UCSD-AML1 (cell line): ENCODE results near the gene SORCS1.

Experiments used
- DNase-seq: peaks from one replicate; lab custom pipeline; 2025; ENCODE audit not compliant: unreplicated experiment; lab: John Stamatoyannopoulos, UW

The SORCS1 gene

DNA sequence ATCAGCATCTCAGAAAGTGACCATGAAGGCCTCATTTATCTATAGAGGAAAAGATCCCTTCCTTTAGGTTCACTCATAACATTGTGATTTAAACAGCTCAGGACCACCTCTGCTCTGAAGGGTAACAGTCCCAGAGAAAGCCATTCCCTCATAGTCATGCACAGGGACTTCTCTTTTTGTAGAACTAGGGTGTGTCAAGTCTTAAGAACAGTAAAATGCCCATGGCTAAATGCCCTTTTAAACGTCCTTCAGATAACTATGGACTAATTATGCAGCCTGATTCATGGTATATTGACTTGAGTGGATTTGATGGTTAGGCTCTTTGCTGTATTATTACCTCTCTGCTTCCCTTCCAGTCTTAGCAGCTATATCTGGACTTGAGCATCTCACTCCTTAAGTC is 337.8 kb downstream of the SORCS1 start:
- DNase-seq: no peak

DNA sequence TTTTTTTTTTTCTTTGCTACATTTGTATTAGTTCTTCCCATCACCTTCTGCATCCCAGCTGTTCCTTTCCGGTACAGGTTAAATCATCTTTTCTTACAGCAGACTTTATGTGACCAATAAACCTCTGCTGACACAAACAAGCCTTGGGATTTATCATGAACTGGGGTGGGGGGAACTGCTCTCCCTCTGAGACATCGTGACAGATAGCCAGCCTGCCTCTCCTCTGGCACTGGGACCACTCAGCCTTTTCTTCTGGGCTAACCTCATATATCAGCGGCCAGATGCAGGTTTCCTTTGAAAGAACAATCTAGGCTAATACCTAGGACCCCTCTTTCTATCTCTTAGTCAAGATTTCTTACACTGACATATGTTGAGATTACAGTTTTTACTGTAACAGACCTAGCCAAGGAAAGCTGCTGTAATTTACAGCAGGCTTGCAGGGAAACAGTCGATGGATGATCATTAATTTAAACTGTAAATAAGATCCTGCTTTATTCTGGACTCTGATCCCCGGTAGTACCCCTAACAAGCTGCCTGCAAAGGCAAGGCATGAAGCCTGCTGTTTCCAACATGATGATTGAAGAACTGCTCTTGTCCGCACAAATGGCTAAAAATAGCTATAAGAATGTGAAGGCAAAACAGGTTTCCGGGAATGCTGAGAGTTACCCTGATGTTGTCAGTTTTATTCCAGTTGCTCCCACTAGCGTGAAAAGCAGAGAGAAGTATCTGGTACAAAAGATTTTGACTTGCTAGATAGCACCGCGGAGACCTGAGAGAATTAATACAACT is 338.7 kb downstream of the SORCS1 start:
- DNase-seq: no peak

DNA sequence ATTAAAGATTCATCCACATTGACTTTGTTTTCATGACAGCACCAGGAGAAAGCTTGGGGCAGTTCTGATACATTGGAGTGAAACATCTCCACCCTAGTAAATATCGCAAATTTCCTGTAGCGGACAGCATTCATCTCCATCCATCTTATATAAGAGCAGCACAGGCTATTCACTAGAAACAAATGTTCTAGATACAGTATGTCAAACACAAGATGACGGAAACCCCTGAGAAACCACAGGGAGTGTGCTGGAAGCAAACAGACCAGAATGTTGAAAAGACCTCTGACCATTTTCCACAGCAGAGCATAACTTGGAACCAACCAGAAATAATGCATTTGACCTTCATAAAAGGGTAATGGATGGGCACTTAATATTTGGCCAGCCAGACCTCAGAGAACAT is 343.9 kb downstream of the SORCS1 start:
- peak; percentile 11 for DNase-seq

- peak; percentile 41 for DNase-seq
These were observed 345.0 kb downstream of the SORCS1 start for GRCh38 chr10:106819490-106819889.

DNA sequence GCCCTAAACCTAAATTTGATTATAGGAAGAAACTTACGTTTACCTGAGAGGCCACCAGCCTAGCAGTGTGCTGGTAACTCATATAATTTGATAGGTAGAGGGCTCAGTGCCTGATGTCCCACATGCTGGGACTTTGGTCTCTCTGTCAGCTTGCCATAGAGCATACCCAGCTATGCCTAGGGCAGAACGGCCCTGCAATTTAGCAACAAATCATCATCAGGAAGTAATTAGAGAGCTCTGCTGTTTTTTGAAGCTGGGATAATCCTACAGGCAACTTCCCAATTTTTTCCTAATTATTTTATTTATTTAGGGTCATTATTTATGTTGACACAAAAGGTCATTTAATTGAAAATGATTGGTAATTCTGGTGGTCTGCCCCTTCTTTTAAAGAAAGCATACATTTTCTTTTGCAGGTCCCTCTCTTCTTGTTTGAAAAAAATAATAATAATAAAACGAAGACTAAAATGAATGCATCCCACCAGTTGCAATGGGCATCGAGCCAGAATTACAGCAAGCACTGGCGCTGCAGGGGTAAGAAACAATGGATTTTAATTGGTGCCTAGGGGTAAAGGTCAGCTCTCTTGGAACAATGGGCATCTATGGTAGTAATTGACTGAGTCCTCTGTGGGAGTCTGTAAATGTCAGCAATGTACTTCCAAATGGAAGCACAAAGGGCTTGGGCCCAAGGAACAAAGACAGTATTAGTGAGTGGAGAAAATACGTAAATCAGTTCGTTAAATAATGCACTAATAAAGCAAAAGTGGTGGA is 348.0 kb downstream of the SORCS1 start:
- DNase-seq: no peak

GRCh38 chr10:106815427-106816043 is 349.0 kb downstream of the SORCS1 start:
- DNase-seq: no peak

DNA sequence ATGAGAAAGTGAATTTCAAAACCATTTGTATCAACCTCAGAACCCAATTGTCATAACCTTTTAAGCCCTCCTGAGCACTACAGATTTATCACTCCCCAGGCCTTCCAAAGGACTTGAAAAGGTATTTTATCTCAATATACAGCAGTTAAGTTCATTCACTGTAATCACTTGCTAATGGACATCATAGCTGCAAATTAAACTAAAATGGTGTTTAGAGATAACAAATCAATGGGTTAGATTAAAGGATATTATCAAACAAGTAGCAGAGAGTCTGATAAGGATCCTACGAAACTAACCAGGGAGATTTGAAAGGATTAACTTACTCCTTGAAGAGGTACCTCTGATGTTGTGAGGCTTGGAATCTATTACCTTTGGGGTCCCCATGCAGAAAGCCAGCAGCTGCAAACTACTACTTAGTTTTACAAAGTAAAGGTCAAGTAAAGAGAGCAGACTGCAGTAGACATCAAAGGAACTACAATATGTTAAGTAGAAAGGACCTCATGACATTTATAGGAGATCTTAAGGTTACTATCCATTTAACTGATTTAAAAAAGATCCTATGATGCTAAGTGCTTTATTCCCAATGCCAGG is 359.4 kb downstream of the SORCS1 start:
- no peak for DNase-seq

- no peak for DNase-seq
These were observed 361.6 kb downstream of the SORCS1 start for GRCh38 chr10:106802949-106803348.

DNA sequence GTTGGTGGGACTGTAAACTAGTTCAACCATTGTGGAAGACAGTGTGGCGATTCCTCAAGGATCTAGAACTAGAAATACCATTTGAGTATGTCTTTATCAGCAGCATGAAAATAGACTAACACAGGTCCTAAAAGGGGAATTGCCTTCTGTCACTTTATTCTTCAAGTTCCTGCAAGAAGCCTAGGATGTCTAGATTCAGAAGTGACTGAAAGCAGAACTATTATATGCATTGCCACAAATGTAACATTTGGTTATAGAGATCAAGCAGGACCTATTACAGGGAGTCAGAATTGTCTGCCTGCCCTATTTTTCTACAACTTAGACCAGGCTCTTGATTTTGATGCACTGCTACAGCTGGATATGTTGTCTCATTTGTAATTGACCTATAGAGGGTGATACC is 364.7 kb downstream of the SORCS1 start:
- no peak for DNase-seq

DNA sequence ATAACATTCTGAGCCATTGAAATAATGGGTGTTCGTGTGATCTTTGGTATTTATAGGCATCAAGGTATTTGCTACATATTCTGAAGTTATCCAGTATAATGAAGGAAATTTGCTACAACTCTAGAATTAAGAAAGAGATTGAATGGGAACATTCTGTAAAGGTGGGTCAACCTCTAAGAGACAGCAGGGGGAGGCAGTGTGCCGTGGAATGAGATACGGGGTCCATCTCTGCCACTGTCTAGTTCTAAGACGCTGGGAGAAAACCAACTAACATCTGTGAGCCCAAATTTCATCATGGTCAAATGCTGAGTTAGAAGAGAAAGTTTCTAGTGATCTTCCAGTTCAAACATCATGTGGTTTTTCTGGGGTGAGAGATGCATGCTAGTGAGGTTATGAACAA is 368.9 kb downstream of the SORCS1 start:
- DNase-seq: peak; percentile 63

DNA sequence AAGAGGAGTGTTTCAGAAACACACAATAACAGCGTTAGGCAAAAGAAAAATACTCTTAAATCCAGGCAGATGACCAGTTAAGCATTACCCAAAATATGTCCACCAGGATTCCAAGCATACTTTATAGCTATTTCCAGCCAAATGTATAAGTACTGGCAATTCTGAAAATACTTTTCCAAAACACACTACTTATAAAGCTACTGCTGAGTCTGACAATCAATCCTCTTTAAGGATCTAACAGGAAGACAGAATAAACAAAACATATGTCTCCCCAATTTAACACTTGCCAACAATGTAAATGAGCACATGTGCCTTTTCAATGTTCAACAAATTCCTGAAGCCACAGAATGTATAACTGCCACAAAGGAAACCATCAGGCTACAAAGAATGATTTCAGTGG is 370.9 kb downstream of the SORCS1 start:
- DNase-seq: no peak

DNA sequence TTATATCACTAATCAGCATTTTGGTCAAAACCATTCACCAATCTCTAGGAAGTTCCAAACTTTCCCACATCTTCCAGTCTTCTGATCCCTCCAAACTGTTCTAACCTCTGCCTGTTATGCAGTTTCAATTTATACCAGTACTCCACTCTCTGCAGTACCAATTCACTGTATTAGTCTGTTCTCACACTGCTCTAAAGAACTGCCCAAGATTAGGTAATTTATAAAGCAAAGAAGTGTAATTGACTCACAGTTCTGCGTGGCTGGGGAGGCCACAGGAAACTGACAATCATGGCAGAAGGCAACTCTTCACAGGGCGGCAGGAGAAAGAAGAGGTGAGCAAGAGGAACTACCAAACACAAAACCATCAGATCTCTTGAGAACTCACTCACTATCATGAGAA is 374.9 kb downstream of the SORCS1 start:
- no peak for DNase-seq

DNA sequence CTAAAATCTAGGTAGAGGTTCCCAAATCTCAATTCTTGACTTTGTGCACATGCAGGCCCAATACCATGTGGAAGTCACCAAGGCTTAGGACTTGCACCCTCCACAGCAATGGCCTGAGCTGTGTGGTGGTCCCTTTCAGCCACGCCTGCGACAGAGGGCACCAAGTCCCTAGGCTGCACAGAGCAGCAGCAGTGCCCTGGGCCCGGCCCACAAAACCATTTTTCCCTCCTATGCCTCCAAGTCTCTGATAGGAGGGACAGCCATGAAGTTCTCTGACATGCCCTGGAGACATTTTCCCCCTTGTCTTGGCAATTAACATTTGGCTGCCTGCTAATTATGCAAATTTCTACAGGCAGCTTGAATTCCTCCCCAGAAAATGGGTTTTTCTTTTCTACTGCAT is 375.5 kb downstream of the SORCS1 start:
- no peak for DNase-seq

DNA sequence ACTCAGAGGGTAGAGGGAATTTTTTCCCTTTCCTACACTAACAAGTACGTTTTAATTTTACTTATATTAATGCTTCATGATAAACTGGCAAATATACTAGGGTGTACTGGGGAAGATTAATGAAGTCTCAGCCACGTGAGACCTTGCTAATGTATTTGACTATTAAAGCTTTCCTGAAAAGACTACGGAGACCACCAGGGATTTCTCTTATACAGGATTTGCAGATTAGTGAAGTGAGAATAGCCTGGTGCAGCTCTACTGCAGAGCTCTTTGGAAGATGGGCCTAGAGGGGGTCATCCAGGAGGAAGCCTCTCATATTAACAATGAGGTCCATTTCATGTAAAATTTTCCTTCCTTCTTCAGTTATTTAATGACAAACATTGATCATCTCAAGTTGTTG is 379.0 kb downstream of the SORCS1 start:
- no peak for DNase-seq

GRCh38 chr10:106780632-106781031 is 383.9 kb downstream of the SORCS1 start:
- DNase-seq: no peak

GRCh38 chr10:106777841-106778240 is 386.7 kb downstream of the SORCS1 start:
- DNase-seq: no peak

DNA sequence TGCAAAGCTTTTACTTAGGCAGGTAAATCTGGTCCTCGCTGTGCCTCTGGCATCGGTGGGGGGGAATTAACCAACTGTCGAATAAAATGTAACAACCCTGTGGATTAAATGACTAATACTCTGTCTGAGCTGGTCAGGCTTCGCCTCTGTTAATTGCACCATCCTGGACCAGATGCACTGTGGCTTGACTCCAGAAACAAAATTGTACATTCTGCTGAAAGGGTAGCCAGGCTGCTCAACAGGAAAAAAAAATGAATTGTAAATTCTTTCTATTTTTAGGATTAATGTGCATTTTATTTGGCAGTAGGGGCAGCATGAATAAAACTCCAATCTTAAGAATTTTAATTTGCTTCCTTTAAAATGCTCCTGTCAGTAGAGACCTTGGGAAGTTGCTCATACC is 389.4 kb downstream of the SORCS1 start:
- DNase-seq: no peak

DNA sequence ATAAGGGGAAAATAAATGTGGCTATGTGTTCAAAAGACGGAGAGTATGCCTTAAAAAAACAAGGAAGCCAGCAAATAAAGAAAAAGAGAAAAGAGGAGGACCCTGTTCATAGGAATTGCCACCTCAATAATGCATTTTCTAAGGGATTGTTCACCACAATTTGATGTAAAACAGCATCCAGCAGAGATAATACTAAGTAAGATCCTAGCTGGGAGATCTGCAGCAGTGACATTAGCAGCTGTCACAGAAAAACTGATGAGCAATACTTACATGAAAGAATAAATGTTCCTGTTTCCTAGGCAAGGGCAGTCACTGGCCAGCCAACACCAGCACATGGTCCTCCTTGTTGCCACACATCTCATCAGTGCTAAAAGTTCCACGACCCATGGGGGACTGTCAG is 391.5 kb downstream of the SORCS1 start:
- no peak for DNase-seq

DNA sequence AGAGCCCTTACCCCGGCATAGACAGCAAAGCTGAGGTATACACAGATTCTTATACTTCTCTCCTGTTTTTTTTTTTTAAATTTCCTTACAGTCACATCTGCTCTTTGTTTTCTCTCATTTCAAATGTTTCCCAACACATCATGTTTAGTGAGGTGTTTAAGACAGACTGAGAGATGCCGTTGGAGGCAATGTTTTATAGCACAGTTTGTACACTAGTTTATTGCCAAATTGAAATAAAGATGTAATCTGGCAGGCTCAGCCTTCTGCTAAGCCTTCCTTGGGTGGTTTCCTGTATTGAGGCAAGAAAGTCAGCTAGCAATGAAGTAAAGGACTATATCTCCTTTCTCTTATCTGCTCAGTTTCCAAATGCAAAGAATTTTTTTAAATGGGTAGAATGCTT is 393.4 kb downstream of the SORCS1 start:
- DNase-seq: no peak

DNA sequence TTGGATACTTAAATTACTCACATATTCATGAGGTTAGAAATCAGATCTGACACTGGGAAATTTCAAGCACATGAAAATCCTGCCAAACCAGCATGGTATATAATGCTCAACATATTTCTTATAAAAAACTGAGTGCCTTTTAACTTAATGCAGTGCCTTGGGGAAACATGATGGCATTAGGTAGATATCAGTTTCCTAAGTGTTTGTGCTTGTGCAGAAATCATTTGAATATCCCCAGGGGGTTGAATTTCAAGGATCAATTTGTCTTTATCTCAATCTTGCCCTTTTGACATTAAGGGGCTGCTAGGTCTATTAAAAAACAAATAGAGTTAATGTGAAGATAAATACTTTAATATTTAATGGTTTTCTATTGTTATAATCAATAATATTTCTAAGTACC is 396.3 kb downstream of the SORCS1 start:
- no peak for DNase-seq

DNA sequence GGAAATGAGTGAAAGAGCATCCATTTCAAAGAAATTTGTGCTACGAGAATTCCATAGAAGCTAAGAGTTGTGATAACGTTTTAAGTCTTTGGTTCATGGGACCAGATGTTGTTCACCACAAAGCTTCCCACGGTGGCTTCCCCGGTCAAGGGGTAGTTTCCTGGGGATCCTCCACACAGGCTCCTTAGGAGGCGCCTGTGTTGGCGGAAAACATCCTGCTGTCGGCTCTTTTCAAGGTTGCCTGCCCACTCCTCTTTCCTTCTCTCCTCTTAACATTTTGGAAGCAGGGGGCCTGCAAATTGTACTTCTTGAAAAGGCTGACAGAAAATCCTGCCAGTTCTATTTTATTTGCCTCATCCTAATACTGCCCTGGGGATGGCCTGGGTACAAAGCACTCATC is 398.6 kb downstream of the SORCS1 start:
- DNase-seq: no peak

GRCh38 chr10:106765241-106765754 is 399.2 kb downstream of the SORCS1 start:
- no peak for DNase-seq
